B cell (primary cell): ENCODE measurements around the gene FRMD4B. TPM values are rescaled to one million over a fixed set of nuclear protein-coding genes. Genes with fewer than 3 reads are reported as not detected.

Experiments
- ATAC-seq: fragments of 200-7000 bp; cut with Tn5 transposase; one replicate; pipeline ENCODE4 v1.10.0; 2021; ENCODE audit warnings: low read depth, mild to moderate bottlenecking, moderate number of reproducible peaks, moderate library complexity
- CTCF ChIA-PET: fragments of 350-600 bp; sonication (Branson Sonifier 250); formaldehyde crosslinking; loops from one replicate; lab custom pipeline; 2021; ENCODE audit warnings: antibody characterized with exemption, inconsistent platforms; lab: Charles Lee
- POLR2A ChIA-PET: fragments of 350-600 bp; sonication (Branson Sonifier 250); formaldehyde crosslinking; loops from one replicate; lab custom pipeline; 2021; ENCODE audit warnings: antibody characterized with exemption; lab: Charles Lee
- DNase-seq: peaks from one replicate; pipeline ENCODE4 v3.0.0; 2013
- H2AFZ ChIP-seq: 2 replicates; pipeline ENCODE4 v1.6.1; 2012; ENCODE audit warnings: mild to moderate bottlenecking, low read depth, low read length; ENCODE audit not compliant: insufficient read depth, poor library complexity, severe bottlenecking
- H3K27ac ChIP-seq, 2 donors: 1 replicate in 1 of 2; 2 replicates in 1 of 2; pipeline ENCODE4 v1.5.1; 2012 to 2013; ENCODE audit warnings: low read length in 2 of 2, mild to moderate bottlenecking in 2 of 2, moderate library complexity in 1 of 2
- H3K27me3 ChIP-seq, 4 experiments: fragments of 200-600 bp in 1 of 4; sonication (generic) in 1 of 4; replicated peaks in 1 of 4; 1 replicate in 2 of 4; 2 replicates in 2 of 4; pipeline versions ENCODE4 v1.6.1 to v1.7.0; 2013 to 2016; ENCODE audit warnings: low read length in 3 of 4, mild to moderate bottlenecking in 2 of 4, mixed read lengths in 1 of 4, moderate library complexity in 1 of 4; ENCODE audit not compliant: insufficient read depth in 4 of 4, control insufficient read depth in 3 of 4; ENCODE audit errors: control extremely low read depth in 1 of 4
- H3K36me3 ChIP-seq, 2 experiments: replicated peaks in 1 of 2; 1 replicate in 1 of 2; 2 replicates in 1 of 2; pipeline versions ENCODE4 v1.6.1 to v1.7.1; 2013; ENCODE audit warnings: low read length in 1 of 2; ENCODE audit not compliant: insufficient read depth in 2 of 2, control insufficient read depth in 1 of 2; ENCODE audit errors: control extremely low read depth in 1 of 2, extremely low read depth in 1 of 2
- H3K4me1 ChIP-seq, 2 donors: fragments of 200-600 bp in 1 of 2; sonication (generic) in 1 of 2; 1 replicate in 1 of 2; 2 replicates in 1 of 2; pipeline versions ENCODE4 v1.5.1 to v1.6.1; 2013 to 2017; ENCODE audit warnings: low read length in 2 of 2; ENCODE audit not compliant: control insufficient read depth in 2 of 2, insufficient read depth in 2 of 2
- H3K4me2 ChIP-seq: replicated peaks from 2 replicates; pipeline ENCODE3; 2012; ENCODE audit warnings: mild to moderate bottlenecking, low read depth, low read length; ENCODE audit not compliant: poor library complexity, severe bottlenecking
- H3K4me3 ChIP-seq, 5 experiments: fragments of 200-600 bp in 1 of 5; sonication (generic) in 1 of 5; 1 replicate in 3 of 5; 2 replicates in 2 of 5; pipeline versions ENCODE4 v1.5.1 to v1.7.0; 2011 to 2016; ENCODE audit warnings: low read length in 4 of 5, mild to moderate bottlenecking in 4 of 5, low read depth in 2 of 5, control low read depth in 1 of 5, moderate library complexity in 1 of 5; ENCODE audit not compliant: insufficient read depth in 1 of 5; ENCODE audit errors: control extremely low read depth in 1 of 5, extremely low read depth in 1 of 5
- H3K79me2 ChIP-seq: fragments of 200-600 bp; sonication (generic); one replicate; pipeline ENCODE4 v1.6.0; 2016; ENCODE audit warnings: low read length; ENCODE audit not compliant: control insufficient read depth, insufficient read depth
- H3K9ac ChIP-seq: fragments of 200-600 bp; sonication (generic); 2 replicates; pipeline ENCODE4 v1.6.1; 2017; ENCODE audit warnings: mild to moderate bottlenecking, low read length, moderate library complexity
- H3K9me3 ChIP-seq, 3 donors: one replicate each; pipeline versions ENCODE4 v1.6.1 to v1.7.1; 2013; ENCODE audit warnings: low read length in 2 of 3; ENCODE audit not compliant: control insufficient read depth in 2 of 3, insufficient read depth in 1 of 3; ENCODE audit errors: control extremely low read depth in 1 of 3
- H4K20me1 ChIP-seq: 2 replicates; pipeline ENCODE4 v1.6.0; 2012; ENCODE audit warnings: mild to moderate bottlenecking, low read length; ENCODE audit not compliant: insufficient read depth, control insufficient read depth, poor library complexity, severe bottlenecking
- H3K27ac Mint-ChIP-seq: one replicate; pipeline ENCODE4 v1.8.0; 2021; ENCODE audit warnings: mixed read lengths
- H3K27me3 Mint-ChIP-seq: one replicate; pipeline ENCODE4 v1.8.0; 2021; ENCODE audit warnings: mixed read lengths
- H3K4me1 Mint-ChIP-seq: one replicate; pipeline ENCODE4 v1.8.0; 2021; ENCODE audit warnings: mixed read lengths
- H3K4me3 Mint-ChIP-seq: one replicate; pipeline ENCODE4 v1.8.0; 2021; ENCODE audit warnings: mixed read lengths
- H3K9me3 Mint-ChIP-seq: one replicate; pipeline ENCODE4 v1.8.0; 2022; ENCODE audit warnings: mixed read lengths; ENCODE audit not compliant: insufficient read depth
- EZH2 ChIP-seq: IDR thresholded peaks from 2 replicates; pipeline ENCODE4 v1.6.1; 2012; ENCODE audit warnings: borderline replicate concordance, low read depth, mild to moderate bottlenecking, moderate library complexity, low read length; ENCODE audit not compliant: insufficient read depth, poor library complexity, severe bottlenecking
- WGBS: methylation state at CpG from one replicate; pipeline ENCODE4 v1.1.5; 2013; ENCODE audit warnings: missing lambda C conversion rate; ENCODE audit not compliant: insufficient coverage; 5-methylcytosine and 5-hydroxymethylcytosine counted together
- intact Hi-C: fragments of 100-400 bp; cut with micrococcal nuclease; formaldehyde crosslinking; loops from one replicate; pipeline ENCODE4 v1.10.0; 2022
- polyA plus RNA-seq: library from polyadenylated mRNA; depleted of rRNA; stranded (reverse); fragments of >200 nt; gene quantifications from 2 replicates; pipeline ENCODE4 v1.2.3, GENCODE V29; 2012
- total RNA-seq, 2 donors: library from RNA; stranded (reverse); fragments of 120-200 nt in 1 of 2; gene quantifications; 1 replicate in 1 of 2; 2 replicates in 1 of 2; pipeline versions ENCODE4 v1.2.3 to v1.2.4, GENCODE V29; 2013 to 2022
- TF ChIP-seq, protein P1 (sequence below): fragments of 200-600 bp; IDR thresholded peaks from one replicate; pipeline ENCODE4 v1.8.0; 2022; ENCODE audit warnings: antibody characterized with exemption, mild to moderate bottlenecking

The FRMD4B gene
- total and polyA plus RNA-seq, 2 donors (not counting 1 experiment from before 2014, with no cell fraction given) = 0.06 to 0.20 TPM

DNA sequence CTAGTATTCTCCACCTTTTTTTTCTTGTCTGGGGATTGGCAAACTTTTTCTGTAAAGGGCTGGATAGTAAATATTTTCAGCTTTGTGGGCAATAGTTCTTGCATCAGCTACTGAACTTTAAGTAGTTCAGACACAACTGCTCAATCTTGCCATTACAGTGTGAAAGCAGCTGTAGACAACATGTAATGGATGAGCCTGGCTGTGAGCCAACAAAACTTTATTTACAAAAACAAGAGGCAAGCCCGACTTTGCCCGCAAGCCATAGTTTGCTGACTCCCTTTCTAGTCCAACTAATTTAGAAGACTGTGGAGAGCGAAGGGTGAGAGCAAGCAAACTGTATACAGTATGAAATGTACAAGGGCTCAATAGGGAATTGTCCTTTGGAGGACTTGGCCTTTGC, 6.2 kb downstream of the FRMD4B start:
- Mint-ChIP-seq H3K4me3 (no peak overlapping the region), H3K27me3 (peaks cover 23% of the 10 kb centered on the region), H3K27ac (no peak overlapping the region), H3K9me3 (no peaks in the 10 kb centered on the region), H3K4me1 (no peaks in the 10 kb centered on the region)
- Histone ChIP-seq H3K27ac (no peak overlapping the region), H4K20me1 (no peaks in the 10 kb centered on the region), H3K36me3 (no peaks in the 10 kb centered on the region), H3K9me3 (no peaks in the 10 kb centered on the region), H3K4me3 (no peak overlapping the region), H3K9ac (no peak overlapping the region), H3K4me2 (no peak overlapping the region), H3K27me3 (peaks cover 0 to 7% (median 0%) of the 10 kb centered on the region in 4 experiments), H3K79me2 (no peaks in the 10 kb centered on the region), H3K4me1 (no peaks in the 10 kb centered on the region), H2AFZ (no peak overlapping the region)
- DNase-seq (no peak), ATAC-seq (no peak)
- ChIA-PET POLR2A (no interaction called here), CTCF (no interaction called here)
- TF ChIP-seq, protein P1, sequence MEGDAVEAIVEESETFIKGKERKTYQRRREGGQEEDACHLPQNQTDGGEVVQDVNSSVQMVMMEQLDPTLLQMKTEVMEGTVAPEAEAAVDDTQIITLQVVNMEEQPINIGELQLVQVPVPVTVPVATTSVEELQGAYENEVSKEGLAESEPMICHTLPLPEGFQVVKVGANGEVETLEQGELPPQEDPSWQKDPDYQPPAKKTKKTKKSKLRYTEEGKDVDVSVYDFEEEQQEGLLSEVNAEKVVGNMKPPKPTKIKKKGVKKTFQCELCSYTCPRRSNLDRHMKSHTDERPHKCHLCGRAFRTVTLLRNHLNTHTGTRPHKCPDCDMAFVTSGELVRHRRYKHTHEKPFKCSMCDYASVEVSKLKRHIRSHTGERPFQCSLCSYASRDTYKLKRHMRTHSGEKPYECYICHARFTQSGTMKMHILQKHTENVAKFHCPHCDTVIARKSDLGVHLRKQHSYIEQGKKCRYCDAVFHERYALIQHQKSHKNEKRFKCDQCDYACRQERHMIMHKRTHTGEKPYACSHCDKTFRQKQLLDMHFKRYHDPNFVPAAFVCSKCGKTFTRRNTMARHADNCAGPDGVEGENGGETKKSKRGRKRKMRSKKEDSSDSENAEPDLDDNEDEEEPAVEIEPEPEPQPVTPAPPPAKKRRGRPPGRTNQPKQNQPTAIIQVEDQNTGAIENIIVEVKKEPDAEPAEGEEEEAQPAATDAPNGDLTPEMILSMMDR = no peak
- no peak for TF ChIP-seq EZH2
- WGBS = 60% methylated on average over 1 of the region's 3 CpGs
- intact Hi-C loops = no loop called here

DNA sequence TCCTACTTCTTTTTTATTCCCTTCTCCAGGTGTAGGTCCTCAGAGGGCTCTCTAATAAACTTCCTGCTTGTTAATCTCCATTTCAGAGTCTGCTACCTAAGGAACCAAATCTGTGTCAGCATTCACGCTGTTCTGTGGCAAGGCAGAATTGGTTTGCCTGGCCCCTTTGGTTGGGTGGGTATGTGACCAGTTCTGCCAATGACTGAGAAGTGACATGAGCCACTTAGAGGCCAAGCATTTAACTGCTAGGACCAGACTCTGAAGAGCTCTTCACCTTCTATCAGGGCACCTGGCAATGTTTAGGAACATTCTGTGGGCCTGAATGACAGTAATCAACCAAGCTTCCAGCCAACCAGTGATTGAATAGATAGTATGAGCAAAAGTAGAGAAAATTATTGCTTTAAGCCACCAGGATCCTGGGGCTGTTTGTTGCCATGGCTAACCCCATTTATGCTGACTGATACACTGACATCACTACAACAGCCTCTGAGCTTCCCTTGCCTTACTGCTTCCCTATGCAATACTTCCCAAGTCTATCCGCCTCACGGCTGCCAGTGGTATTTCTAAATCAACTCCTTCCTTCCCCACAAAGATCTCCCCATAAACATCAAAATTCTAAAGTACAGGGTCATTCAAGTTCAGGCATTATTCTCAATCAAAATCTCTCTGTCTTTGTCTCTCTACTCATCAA, 7.6 kb downstream of the FRMD4B start:
- no peaks in the 10 kb centered on the region for H3K79me2 ChIP-seq
- H3K4me3 ChIP-seq = no peak overlapping the region
- H3K4me2 ChIP-seq = no peak overlapping the region
- no peaks in the 10 kb centered on the region for H3K9me3 ChIP-seq
- H3K27ac ChIP-seq = no peak overlapping the region
- no peak for DNase-seq
- H3K27me3 Mint-ChIP-seq = peaks cover 9% of the 10 kb centered on the region
- H3K27ac Mint-ChIP-seq = no peak overlapping the region
- no peak overlapping the region for H2AFZ ChIP-seq
- ATAC-seq = no peak
- TF ChIP-seq, protein P1 = no peak
- no peak for TF ChIP-seq EZH2
- POLR2A ChIA-PET = no interaction called here
- CTCF ChIA-PET = no interaction called here
- no peaks in the 10 kb centered on the region for H3K4me1 Mint-ChIP-seq
- no peaks in the 10 kb centered on the region for H4K20me1 ChIP-seq
- no peak overlapping the region for H3K9ac ChIP-seq
- no peaks in the 10 kb centered on the region for H3K4me1 ChIP-seq
- H3K4me3 Mint-ChIP-seq = no peak overlapping the region
- H3K9me3 Mint-ChIP-seq = no peaks in the 10 kb centered on the region
- no peaks in the 10 kb centered on the region for H3K27me3 ChIP-seq
- no peaks in the 10 kb centered on the region for H3K36me3 ChIP-seq
- intact Hi-C loops = no loop called here
- WGBS = 87% methylated on average over 2 of the region's 3 CpGs
